ENCODE data around the gene KIAA1210. TPM values are rescaled to one million over a fixed set of nuclear protein-coding genes. Genes with fewer than 3 reads are reported as not detected.

KIAA1210 gene
- total and polyA plus RNA-seq, 2 of the 8 experiments (the other 6 are each of a cell fraction or from before 2014, with no cell fraction given): 0.02 TPM; not detected in 1

DNA sequence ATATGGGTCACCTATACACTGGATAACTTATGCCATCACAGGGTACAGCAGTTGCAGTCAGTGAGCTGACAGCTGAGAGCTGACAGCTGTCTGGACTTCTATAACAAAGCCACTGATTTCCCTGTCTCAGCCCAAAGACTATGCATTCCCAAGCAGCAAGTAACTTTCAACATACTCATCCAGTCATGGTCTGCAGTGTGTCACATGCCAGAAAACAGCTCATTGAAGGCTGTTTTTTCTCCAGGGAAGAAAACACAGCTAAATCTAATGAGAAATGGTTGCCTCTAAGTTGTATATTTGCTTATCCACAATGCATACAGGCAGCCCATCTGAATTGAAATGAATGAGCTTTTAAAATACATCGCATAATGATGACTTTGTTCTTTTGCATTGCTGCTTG, 6.3 kb downstream of the KIAA1210 start:
- Histone ChIP-seq H4K8ac (ENCODE audit: extremely low read depth, insufficient read depth, low read length) (no peak overlapping the region), H3K4me1 (replicated peaks in 1 of 4; ENCODE audit: control insufficient read depth in 3 of 4, insufficient read depth in 4 of 4, low read length in 3 of 4) (no peaks in the 10 kb centered on the region), H3K56ac (replicated peaks; ENCODE audit: insufficient read length, low read depth, low read length) (no peak overlapping the region), H3K4me3 (ENCODE audit: extremely low read depth in 1 of 4, insufficient read depth in 2 of 4, low read depth in 3 of 4, low read length in 4 of 4) (no peak overlapping the region), H3K79me1 (ENCODE audit: low read depth, low read length) (no peaks in the 10 kb centered on the region), H3K4me2 (ENCODE audit: insufficient read depth in 1 of 2, low read depth in 2 of 2, low read length in 2 of 2) (no peak overlapping the region), H2BK15ac (ENCODE audit: low read length) (no peak overlapping the region), H2BK20ac (ENCODE audit: low read length) (no peak overlapping the region), H3K23ac (ENCODE audit: insufficient read length) (no peak overlapping the region), H3K79me2 (ENCODE audit: control insufficient read depth in 1 of 2, insufficient read depth in 2 of 2, low read length in 2 of 2) (no peaks in the 10 kb centered on the region), H3K14ac (ENCODE audit: insufficient read length) (no peak overlapping the region), H2AK5ac (ENCODE audit: low read depth, low read length) (no peak overlapping the region), H3K9me3 (ENCODE audit: insufficient read depth in 2 of 2, low read depth in 1 of 2, low read length in 1 of 2) (no peaks in the 10 kb centered on the region), H2BK12ac (ENCODE audit: low read depth, low read length) (no peak overlapping the region), H3K36me3 (ENCODE audit: control insufficient read depth in 2 of 4, insufficient read depth in 4 of 4, low read length in 3 of 4) (no peaks in the 10 kb centered on the region), H4K5ac (ENCODE audit: insufficient read length, low read depth, low read length) (no peak overlapping the region), H2BK120ac (replicated peaks; ENCODE audit: low read depth, low read length) (no peak overlapping the region), H4K91ac (replicated peaks; ENCODE audit: insufficient read length, low read length) (no peak overlapping the region), H3K9ac (replicated peaks in 1 of 4; ENCODE audit: extremely low read depth in 1 of 4, low read depth in 3 of 4, low read length in 3 of 4) (no peak overlapping the region), H4K20me1 (replicated peaks in 1 of 2; ENCODE audit: control insufficient read depth in 1 of 2, insufficient read depth in 2 of 2, low read length in 2 of 2) (no peaks in the 10 kb centered on the region), H3K4ac (replicated peaks; ENCODE audit: insufficient read length, low read depth, low read length) (no peak overlapping the region), H3K27ac (ENCODE audit: low read depth, low read length) (no peak overlapping the region), H3K18ac (ENCODE audit: extremely low read depth, low read length) (no peak overlapping the region), H2AFZ (ENCODE audit: low read length) (no peak overlapping the region), H3K27me3 (replicated peaks in 1 of 4; ENCODE audit: control insufficient read depth in 3 of 4, extremely low read depth in 1 of 4, insufficient read depth in 3 of 4, low read length in 3 of 4) (no peaks in the 10 kb centered on the region), H3K23me2 (ENCODE audit: low read depth, low read length) (no peaks in the 10 kb centered on the region), H2BK5ac (ENCODE audit: low read depth, low read length) (no peak overlapping the region)
- POLR2A ChIA-PET (ENCODE audit: partially characterized antibody): no interaction called here
- CTCF ChIA-PET (ENCODE audit: partially characterized antibody): interaction anchor here (0.8 to 4.7 kb wide), 8 partner anchors 10 to 96 kb away, joined by 3 to 38 read pairs (median 4); no protein-coding TSS in a partner anchor
- no peak for DNase-seq (ENCODE audit: low read depth in 1 of 2, low spot score in 2 of 2)
- WGBS, 2 experiments (ENCODE audit: extremely low coverage in 1 of 2, insufficient coverage in 1 of 2, insufficient read length in 1 of 2, insufficient replicate concordance in 2 of 2, low coverage in 1 of 2, low lambda C conversion rate in 2 of 2, missing lambda C conversion rate in 1 of 2): 85% methylated on average over 1 of the region's 1 CpG; no CpG with 5 or more reads in 1 of the 2 experiments
- no peak for FAIRE-seq
- TF ChIP-seq BCL11A (IDR thresholded peaks at IDR 0.05; ENCODE audit: low read depth in 2 of 2, low read length in 2 of 2): no peak
- TF ChIP-seq, protein P1, sequence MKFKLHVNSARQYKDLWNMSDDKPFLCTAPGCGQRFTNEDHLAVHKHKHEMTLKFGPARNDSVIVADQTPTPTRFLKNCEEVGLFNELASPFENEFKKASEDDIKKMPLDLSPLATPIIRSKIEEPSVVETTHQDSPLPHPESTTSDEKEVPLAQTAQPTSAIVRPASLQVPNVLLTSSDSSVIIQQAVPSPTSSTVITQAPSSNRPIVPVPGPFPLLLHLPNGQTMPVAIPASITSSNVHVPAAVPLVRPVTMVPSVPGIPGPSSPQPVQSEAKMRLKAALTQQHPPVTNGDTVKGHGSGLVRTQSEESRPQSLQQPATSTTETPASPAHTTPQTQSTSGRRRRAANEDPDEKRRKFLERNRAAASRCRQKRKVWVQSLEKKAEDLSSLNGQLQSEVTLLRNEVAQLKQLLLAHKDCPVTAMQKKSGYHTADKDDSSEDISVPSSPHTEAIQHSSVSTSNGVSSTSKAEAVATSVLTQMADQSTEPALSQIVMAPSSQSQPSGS (IDR thresholded peaks at IDR 0.05; ENCODE audit: low read length): no peak
- no peak for TF ChIP-seq EP300 (IDR thresholded peaks at IDR 0.05; ENCODE audit: borderline replicate concordance in 1 of 2, low read depth in 2 of 2, low read length in 2 of 2)
- TF ChIP-seq, protein P2, sequence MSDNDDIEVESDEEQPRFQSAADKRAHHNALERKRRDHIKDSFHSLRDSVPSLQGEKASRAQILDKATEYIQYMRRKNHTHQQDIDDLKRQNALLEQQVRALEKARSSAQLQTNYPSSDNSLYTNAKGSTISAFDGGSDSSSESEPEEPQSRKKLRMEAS (IDR thresholded peaks at IDR 0.05): no peak

All from H1 (cell line).